Left lung (tissue), 10 donors: ENCODE measurements around the gene GATAD2A. TPM values are rescaled to one million over a fixed set of nuclear protein-coding genes. Genes with fewer than 3 reads are reported as not detected.
A peak's percentile ranks its signal among the peaks of the same experiment; 100 is the strongest.

Experiments
- ATAC-seq: fragments of 200-7000 bp; cut with Tn5 transposase; one replicate; pipeline ENCODE4 v1.9.1; 2020; ENCODE audit warnings: moderate library complexity
- DNase-seq, 4 donors: peaks; one replicate each; pipeline ENCODE4 v3.0.0-alpha.2; 2013 to 2020
- H3K27ac ChIP-seq, 2 donors: fragments of 200-600 bp; sonication (generic) in 1 of 2; one replicate each; pipeline versions ENCODE4 v1.5.0 to v1.8.0; 2020 to 2021
- H3K27me3 ChIP-seq, 2 donors: fragments of 200-600 bp; sonication (generic) in 1 of 2; one replicate each; pipeline versions ENCODE4 v1.5.0 to v1.8.0; 2020 to 2021
- H3K36me3 ChIP-seq, 2 donors: fragments of 200-600 bp; sonication (generic) in 1 of 2; one replicate each; pipeline versions ENCODE4 v1.5.0 to v1.8.0; 2020 to 2021
- H3K4me1 ChIP-seq, 2 donors: fragments of 200-600 bp; one replicate each; pipeline ENCODE4 v1.8.0; 2021
- H3K4me3 ChIP-seq, 2 donors: fragments of 200-600 bp; sonication (generic) in 1 of 2; one replicate each; pipeline versions ENCODE4 v1.5.0 to v1.8.0; 2020 to 2021; ENCODE audit warnings: mild to moderate bottlenecking in 1 of 2
- H3K9me3 ChIP-seq, 2 donors: fragments of 200-600 bp; sonication (generic) in 1 of 2; one replicate each; pipeline versions ENCODE4 v1.5.0 to v1.8.0; 2020 to 2021
- CTCF ChIP-seq, 2 donors: fragments of 200-600 bp; sonication (generic) in 1 of 2; IDR thresholded peaks; one replicate each; pipeline versions ENCODE4 v1.5.0 to v1.8.0; 2021; ENCODE audit warnings: antibody characterized with exemption in 2 of 2
- intact Hi-C, 2 donors: fragments of 100-400 bp; cut with DNase I; formaldehyde crosslinking; loops; one replicate each; pipeline versions ENCODE4 v1.11.2 to v1.14.2; 2022
- polyA plus RNA-seq, 6 donors: library from polyadenylated mRNA; unstranded; fragments of 120-200 nt; gene quantifications; one replicate each; pipeline ENCODE4 v1.2.1, GENCODE V29; 2013; ENCODE audit not compliant: insufficient read length in 6 of 6
- total RNA-seq, 2 donors: library from RNA; stranded (reverse); fragmentation: NEBNext Ultra II Directional; extraction: Animal tissue kit (Norgen Biotek cat#: 25700); gene quantifications; one replicate each; pipeline ENCODE4 v1.2.1, GENCODE V29; 2021
- donor health status: DM: no; HTN: yes; CAD: no.
- donor health status: DM: no; HTN: no; CAD: no.

Gene GATAD2A
- total and polyA plus RNA-seq, 8 donors = 39.3 to 97.3 (median 49.0) TPM

GRCh38 chr19:19517235-19517619 is 111.8 kb downstream of the GATAD2A start:
- ATAC-seq (no peak), DNase-seq (no peak)
- no peaks in the 10 kb centered on the region for H3K27me3 ChIP-seq
- H3K36me3 ChIP-seq = peaks cover 0 to 27% of the 10 kb centered on the region in 2 donors
- peak overlapping the region; percentile 93 to 96 for H3K4me3 ChIP-seq
- peaks cover 0 to 8% of the 10 kb centered on the region in 2 donors for H3K9me3 ChIP-seq
- H3K4me1 ChIP-seq = peaks cover 8 to 34% of the 10 kb centered on the region in 2 donors
- intact Hi-C loops = no loop called here
- H3K27ac ChIP-seq = no peak overlapping the region
- no peak for TF ChIP-seq CTCF (IDR thresholded peaks at IDR 0.05)

DNA sequence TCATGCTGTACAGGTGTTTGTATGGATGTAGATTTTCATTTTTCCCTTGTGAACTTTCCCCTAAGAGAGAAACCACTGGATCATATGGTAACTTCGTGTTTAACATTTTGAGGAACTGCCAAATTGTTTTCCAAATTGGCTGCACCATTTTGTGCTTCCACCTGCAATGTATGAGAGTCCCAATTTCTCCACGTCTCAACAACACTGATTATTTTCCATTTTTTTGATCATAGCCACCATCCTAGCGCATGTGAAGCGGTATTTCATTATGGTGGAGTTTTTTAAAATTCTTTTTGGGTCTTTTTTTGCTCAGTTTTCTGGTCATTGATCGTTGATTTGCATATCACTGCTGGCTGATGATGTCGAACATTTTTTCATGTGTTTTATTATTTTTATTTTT is 115.5 kb downstream of the GATAD2A start:
- DNase-seq (no peak), ATAC-seq (no peak)
- H3K27me3 ChIP-seq = no peaks in the 10 kb centered on the region
- H3K36me3 ChIP-seq = peaks cover 0 to 52% of the 10 kb centered on the region in 2 donors
- H3K27ac ChIP-seq = no peak overlapping the region
- H3K4me3 ChIP-seq = no peak overlapping the region
- H3K9me3 ChIP-seq = no peaks in the 10 kb centered on the region
- intact Hi-C loops = no loop called here
- no peak for TF ChIP-seq CTCF (IDR thresholded peaks at IDR 0.05)
- peaks cover 8 to 26% of the 10 kb centered on the region in 2 donors for H3K4me1 ChIP-seq

GRCh38 chr19:19523177-19523576 is 117.7 kb downstream of the GATAD2A start:
- no peak for TF ChIP-seq CTCF (IDR thresholded peaks at IDR 0.05)
- peaks cover 0 to 7% of the 10 kb centered on the region in 2 donors for H3K4me1 ChIP-seq
- H3K9me3 ChIP-seq = no peaks in the 10 kb centered on the region
- no peak overlapping the region for H3K27ac ChIP-seq
- DNase-seq (no peak), ATAC-seq (no peak)
- H3K36me3 ChIP-seq = peaks cover 0 to 74% of the 10 kb centered on the region in 2 donors
- intact Hi-C loops = no loop called here
- H3K27me3 ChIP-seq = no peaks in the 10 kb centered on the region
- no peak overlapping the region for H3K4me3 ChIP-seq

DNA sequence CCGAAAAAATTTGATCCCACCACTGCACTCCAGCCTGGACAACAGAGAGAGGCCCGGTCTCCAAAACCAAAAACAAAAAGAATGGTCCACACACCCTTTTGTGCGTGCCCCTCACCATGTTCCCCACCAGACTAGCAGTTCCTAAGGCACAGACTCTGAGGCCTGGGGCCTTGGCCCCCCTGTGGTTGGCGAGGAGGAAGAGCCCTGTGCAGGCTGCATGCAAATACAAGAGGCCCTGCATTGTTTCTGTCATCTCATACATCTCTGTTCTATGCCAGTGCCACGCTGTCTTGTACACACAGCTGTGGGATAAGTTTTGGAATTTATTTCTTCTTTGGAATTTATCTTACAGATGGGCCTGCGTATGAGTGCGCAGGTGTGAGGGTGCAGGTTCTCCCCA is 118.6 kb downstream of the GATAD2A start:
- ATAC-seq (no peak), DNase-seq (no peak)
- intact Hi-C loops = no loop called here
- no peak for TF ChIP-seq CTCF (IDR thresholded peaks at IDR 0.05)
- Histone ChIP-seq H3K4me3 (no peak overlapping the region), H3K4me1 (peaks cover 0 to 3% of the 10 kb centered on the region in 2 donors), H3K27me3 (no peaks in the 10 kb centered on the region), H3K27ac (no peak overlapping the region), H3K9me3 (no peaks in the 10 kb centered on the region), H3K36me3 (peaks cover 0 to 80% of the 10 kb centered on the region in 2 donors)

DNA sequence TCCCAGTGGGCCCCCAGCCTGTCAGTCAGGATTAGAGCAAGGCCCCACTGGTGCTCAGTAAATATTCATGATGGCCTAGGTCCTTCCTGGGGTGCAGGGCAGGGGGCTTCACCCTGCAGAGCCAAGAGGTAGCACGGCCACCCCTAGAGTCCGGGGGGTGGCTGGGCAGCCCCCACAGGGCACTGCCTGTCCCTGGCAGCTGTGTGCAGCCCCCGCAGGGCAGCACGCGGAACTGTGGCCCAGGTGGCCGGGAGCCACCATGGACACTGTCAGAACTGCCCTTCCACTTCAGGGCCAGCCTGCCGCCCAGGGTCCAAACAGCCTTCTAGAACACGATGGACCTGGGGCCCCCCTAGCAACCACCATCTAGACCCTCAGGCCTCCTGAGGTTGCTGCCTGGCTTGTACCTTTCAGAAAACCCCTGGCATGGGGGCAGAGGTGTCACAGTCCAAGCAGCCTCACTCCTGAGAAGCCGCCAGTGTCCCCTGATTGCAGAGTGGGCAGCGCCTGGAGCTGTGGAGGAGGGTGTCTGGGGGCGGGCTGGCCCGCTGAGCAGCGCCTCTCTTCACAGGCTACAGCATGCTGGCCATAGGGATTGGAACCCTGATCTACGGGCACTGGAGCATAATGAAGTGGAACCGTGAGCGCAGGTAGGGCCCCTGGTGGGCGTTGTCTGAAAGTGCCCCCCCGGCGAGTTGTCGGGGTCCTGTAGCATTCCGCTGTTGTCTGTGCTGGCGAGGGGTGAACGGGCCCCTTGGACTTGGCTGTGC is 120.3 kb downstream of the GATAD2A start:
- Histone ChIP-seq H3K36me3 (peaks cover 0 to 71% of the 10 kb centered on the region in 2 donors), H3K27ac (no peak overlapping the region), H3K4me3 (no peak overlapping the region), H3K27me3 (no peaks in the 10 kb centered on the region), H3K4me1 (no peaks in the 10 kb centered on the region), H3K9me3 (no peaks in the 10 kb centered on the region)
- intact Hi-C loops = no loop called here
- TF ChIP-seq CTCF (IDR thresholded peaks at IDR 0.05) = no peak
- no peak for DNase-seq
- no peak for ATAC-seq
